ENCODE data around the gene ADAMTS2. TPM values are rescaled to one million over a fixed set of nuclear protein-coding genes. Genes with fewer than 3 reads are reported as not detected.

The ADAMTS2 gene
- total and polyA plus RNA-seq, 2 donors from 2014 or later, result 2.0 to 13.6 TPM

GRCh38 chr5:179314606-179315355 lies 30.5 kb downstream of the ADAMTS2 start:
- DNase-seq (peak in 2 of 5 donors; percentile 37 to 63), FAIRE-seq (no peak)
- Histone ChIP-seq H3K4me1 (ENCODE audit: control insufficient read depth in 2 of 3, insufficient read depth in 2 of 3, low read depth in 1 of 3, low read length in 3 of 3) (peaks cover 0 to 2% (median 0%) of the 10 kb centered on the region in 3 donors), H3K9me3 (ENCODE audit: control insufficient read depth in 2 of 3, insufficient read depth in 1 of 3, low read length in 3 of 3) (no peaks in the 10 kb centered on the region), H3K9ac (ENCODE audit: low read length in 3 of 3) (no peak overlapping the region), H3K27ac (ENCODE audit: low read depth in 2 of 2, low read length in 2 of 2) (no peak overlapping the region), H3K27me3 (ENCODE audit: control insufficient read depth, insufficient read depth, low read length) (no peaks in the 10 kb centered on the region), H3K36me3 (ENCODE audit: control insufficient read depth in 2 of 3, insufficient read depth in 3 of 3, low read length in 3 of 3) (no peaks in the 10 kb centered on the region), H3K4me3 (ENCODE audit: low read length in 3 of 3) (no peak overlapping the region)
- no peak for TF ChIP-seq CTCF (IDR thresholded peaks at IDR 0.05; ENCODE audit: borderline replicate concordance, extremely low read depth, insufficient read depth)
- intact Hi-C loops (cut with DNase I), result no loop called here

GRCh38 chr5:179313849-179314521 lies 31.3 kb downstream of the ADAMTS2 start:
- intact Hi-C loops (cut with DNase I), result no loop called here
- Histone ChIP-seq H3K9me3 (ENCODE audit: control insufficient read depth in 2 of 3, insufficient read depth in 1 of 3, low read length in 3 of 3) (no peaks in the 10 kb centered on the region), H3K4me1 (ENCODE audit: control insufficient read depth in 2 of 3, insufficient read depth in 2 of 3, low read depth in 1 of 3, low read length in 3 of 3) (no peaks in the 10 kb centered on the region), H3K36me3 (ENCODE audit: control insufficient read depth in 2 of 3, insufficient read depth in 3 of 3, low read length in 3 of 3) (no peaks in the 10 kb centered on the region), H3K27ac (ENCODE audit: low read depth in 2 of 2, low read length in 2 of 2) (no peak overlapping the region), H3K9ac (ENCODE audit: low read length in 3 of 3) (no peak overlapping the region), H3K4me3 (ENCODE audit: low read length in 3 of 3) (no peak overlapping the region), H3K27me3 (ENCODE audit: control insufficient read depth, insufficient read depth, low read length) (no peaks in the 10 kb centered on the region)
- FAIRE-seq, result no peak
- DNase-seq, result peak in 3 of 5 donors; percentile 49 to 90 (median 59)
- no peak for TF ChIP-seq CTCF (IDR thresholded peaks at IDR 0.05; ENCODE audit: borderline replicate concordance, extremely low read depth, insufficient read depth)

GRCh38 chr5:179312557-179313235 lies 32.6 kb downstream of the ADAMTS2 start:
- H3K9ac ChIP-seq (ENCODE audit: low read length in 3 of 3), result no peak overlapping the region
- no peak overlapping the region for H3K4me3 ChIP-seq (ENCODE audit: low read length in 3 of 3)
- no peak overlapping the region for H3K27ac ChIP-seq (ENCODE audit: low read depth in 2 of 2, low read length in 2 of 2)
- no peaks in the 10 kb centered on the region for H3K36me3 ChIP-seq (ENCODE audit: control insufficient read depth in 2 of 3, insufficient read depth in 3 of 3, low read length in 3 of 3)
- no peak for FAIRE-seq
- no peak for TF ChIP-seq CTCF (IDR thresholded peaks at IDR 0.05; ENCODE audit: borderline replicate concordance, extremely low read depth, insufficient read depth)
- no peaks in the 10 kb centered on the region for H3K27me3 ChIP-seq (ENCODE audit: control insufficient read depth, insufficient read depth, low read length)
- no peaks in the 10 kb centered on the region for H3K4me1 ChIP-seq (ENCODE audit: control insufficient read depth in 2 of 3, insufficient read depth in 2 of 3, low read depth in 1 of 3, low read length in 3 of 3)
- DNase-seq, result peak in 2 of 5 donors; percentile 16 to 36
- H3K9me3 ChIP-seq (ENCODE audit: control insufficient read depth in 2 of 3, insufficient read depth in 1 of 3, low read length in 3 of 3), result no peaks in the 10 kb centered on the region
- intact Hi-C loops (cut with DNase I), result no loop called here

All from kidney (tissue), 14 donors.